DOHH2 (cell line): ENCODE data around the gene SENP5.

Experiments
- H3F3A ChIP-seq: fragments of 200-600 bp; sonication (generic), shearing (Covaris generic); 2 replicates; pipeline ENCODE4 v1.6.0; 2016; ENCODE audit warnings: antibody characterized with exemption, mild to moderate bottlenecking; ENCODE audit not compliant: control insufficient read depth, insufficient read depth
- H3K27ac ChIP-seq: fragments of 200-600 bp; sonication (generic); 2 replicates; pipeline ENCODE4 v1.5.1; 2014; ENCODE audit warnings: low read depth, mild to moderate bottlenecking, low read length, moderate library complexity
- H3K27me3 ChIP-seq: fragments of 200-600 bp; sonication (generic); 2 replicates; pipeline ENCODE4 v1.6.1; 2014; ENCODE audit warnings: mild to moderate bottlenecking, low read length, mixed read lengths; ENCODE audit not compliant: control insufficient read depth
- H3K36me3 ChIP-seq: fragments of 200-600 bp; sonication (generic); 2 replicates; pipeline ENCODE4 v1.6.1; 2014; ENCODE audit warnings: mild to moderate bottlenecking, low read length, moderate library complexity, mixed read lengths; ENCODE audit not compliant: control insufficient read depth
- H3K4me1 ChIP-seq: fragments of 200-600 bp; sonication (generic); 2 replicates; pipeline ENCODE4 v1.6.1; 2014; ENCODE audit warnings: mild to moderate bottlenecking, low read length, mixed read lengths; ENCODE audit not compliant: control insufficient read depth
- H3K4me2 ChIP-seq: fragments of 200-600 bp; sonication (generic); 2 replicates; pipeline ENCODE4 v1.6.0; 2014; ENCODE audit warnings: mild to moderate bottlenecking, low read length, moderate library complexity
- H3K4me3 ChIP-seq: fragments of 200-600 bp; sonication (generic); 2 replicates; pipeline ENCODE4 v1.5.1; 2014; ENCODE audit warnings: mild to moderate bottlenecking, low read length, mixed read lengths
- H3K79me2 ChIP-seq: fragments of 200-600 bp; sonication (generic); 2 replicates; pipeline ENCODE4 v1.6.1; 2014; ENCODE audit warnings: mild to moderate bottlenecking, low read length, mixed read lengths; ENCODE audit not compliant: control insufficient read depth
- H3K9me2 ChIP-seq: fragments of 200-600 bp; sonication (generic); replicated peaks from 2 replicates; pipeline ENCODE4 v1.6.1; 2014; ENCODE audit warnings: mild to moderate bottlenecking, low read length, mixed read lengths; ENCODE audit not compliant: control insufficient read depth
- H3K9me3 ChIP-seq: fragments of 200-600 bp; sonication (generic); 2 replicates; pipeline ENCODE4 v1.6.1; 2014; ENCODE audit warnings: antibody characterized with exemption, low read length, mixed read lengths; ENCODE audit not compliant: control insufficient read depth, insufficient read depth
- H4K20me1 ChIP-seq: fragments of 200-600 bp; sonication (generic); 2 replicates; pipeline ENCODE4 v1.6.0; 2014; ENCODE audit warnings: low read depth, mild to moderate bottlenecking, antibody characterized with exemption, low read length, moderate library complexity; ENCODE audit not compliant: control insufficient read depth, insufficient read depth
- CTCF ChIP-seq: fragments of 200-600 bp; sonication (generic); IDR thresholded peaks from one replicate; pipeline ENCODE4 v1.5.1; 2014; ENCODE audit warnings: antibody characterized with exemption, mild to moderate bottlenecking, low read depth, low read length; ENCODE audit not compliant: poor library complexity, severe bottlenecking
- EZH2phosphoT487 ChIP-seq: fragments of 200-600 bp; sonication (generic); IDR thresholded peaks from 2 replicates; pipeline ENCODE4 v1.6.1; 2017; ENCODE audit warnings: borderline replicate concordance, mild to moderate bottlenecking, antibody characterized with exemption, low read length, moderate library complexity, mixed read lengths

SENP5 gene

GRCh38 chr3:196916221-196916620 lies 48.5 kb downstream of the SENP5 start:
- H3K27me3 ChIP-seq = no peaks in the 10 kb centered on the region
- peaks cover 7% of the 10 kb centered on the region for H3K4me1 ChIP-seq
- H3K79me2 ChIP-seq = no peaks in the 10 kb centered on the region
- H3K4me3 ChIP-seq = no peak overlapping the region
- peaks cover 21% of the 10 kb centered on the region for H3K36me3 ChIP-seq
- TF ChIP-seq CTCF (no peak), EZH2phosphoT487 (no peak)
- H3K4me2 ChIP-seq = no peak overlapping the region
- no peaks in the 10 kb centered on the region for H4K20me1 ChIP-seq
- H3F3A ChIP-seq = no peaks in the 10 kb centered on the region
- H3K9me2 ChIP-seq = no peaks in the 10 kb centered on the region
- no peak overlapping the region for H3K27ac ChIP-seq
- no peaks in the 10 kb centered on the region for H3K9me3 ChIP-seq

DNA sequence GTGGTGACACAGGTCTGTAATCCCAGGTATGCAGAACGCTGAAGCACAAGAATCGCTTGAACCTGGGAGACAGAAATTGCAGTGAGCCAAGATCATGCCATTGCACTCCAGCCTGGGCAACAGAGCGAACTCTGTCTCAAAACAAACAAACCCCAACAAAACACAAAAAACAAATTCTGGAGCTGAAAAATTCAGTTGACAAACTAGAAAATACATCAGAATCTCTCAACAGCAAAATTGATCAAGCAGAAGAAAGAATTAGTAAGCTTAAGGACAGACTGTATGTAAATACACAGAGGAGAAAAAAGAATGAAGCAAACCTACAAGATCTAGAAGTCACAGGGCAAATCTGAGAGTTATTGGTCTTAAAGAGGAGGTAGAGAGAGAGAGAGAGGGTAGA lies 49.3 kb downstream of the SENP5 start:
- H3K79me2 ChIP-seq = no peaks in the 10 kb centered on the region
- TF ChIP-seq EZH2phosphoT487 (no peak), CTCF (no peak)

DNA sequence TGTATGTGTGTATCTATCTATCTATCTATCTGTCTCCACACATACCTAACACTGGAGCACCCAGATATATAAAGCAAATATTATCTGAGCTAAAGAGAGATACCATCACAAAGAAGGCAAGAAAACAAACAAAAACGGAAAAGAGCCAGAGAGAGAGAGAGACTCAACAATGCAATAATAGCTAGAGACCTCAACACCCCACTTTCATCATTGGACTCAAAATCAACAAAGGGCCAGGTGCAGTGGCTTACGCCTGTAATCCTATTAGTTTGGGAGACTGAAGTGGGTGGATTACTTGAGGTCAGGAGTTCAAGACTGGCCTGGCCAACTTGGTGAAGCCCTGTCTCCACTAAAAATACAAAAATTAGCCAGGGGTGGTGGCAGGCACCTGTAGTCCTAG lies 51.2 kb downstream of the SENP5 start:
- Histone ChIP-seq H3K4me2 (no peak overlapping the region), H3K9me3 (no peaks in the 10 kb centered on the region), H3K36me3 (peaks cover 29% of the 10 kb centered on the region)

More for the DNA sequence above, 49.3 kb downstream of the SENP5 start:
- no peaks in the 10 kb centered on the region for H4K20me1 ChIP-seq
- H3K27me3 ChIP-seq = no peaks in the 10 kb centered on the region
- H3K4me3 ChIP-seq = no peak overlapping the region
- H3K4me2 ChIP-seq = no peak overlapping the region
- H3K4me1 ChIP-seq = peaks cover 7% of the 10 kb centered on the region
- H3K27ac ChIP-seq = no peak overlapping the region
- H3F3A ChIP-seq = no peaks in the 10 kb centered on the region
- peaks cover 25% of the 10 kb centered on the region for H3K36me3 ChIP-seq
- no peaks in the 10 kb centered on the region for H3K9me3 ChIP-seq
- no peaks in the 10 kb centered on the region for H3K9me2 ChIP-seq

More for the DNA sequence above, 51.2 kb downstream of the SENP5 start:
- TF ChIP-seq CTCF (no peak), EZH2phosphoT487 (no peak)
- no peaks in the 10 kb centered on the region for H3K27me3 ChIP-seq
- no peaks in the 10 kb centered on the region for H4K20me1 ChIP-seq
- no peak overlapping the region for H3K27ac ChIP-seq
- no peaks in the 10 kb centered on the region for H3F3A ChIP-seq
- no peak overlapping the region for H3K4me3 ChIP-seq
- no peaks in the 10 kb centered on the region for H3K9me2 ChIP-seq
- H3K4me1 ChIP-seq = peaks cover 7% of the 10 kb centered on the region
- H3K79me2 ChIP-seq = no peaks in the 10 kb centered on the region
